ENCODE results near the gene CPB1.

- TF ChIP-seq EP300 (IDR thresholded peaks at IDR 0.05) = no peak
- no peak for TF ChIP-seq CTCF (IDR thresholded peaks at IDR 0.05)
Observed at GRCh38 chr3:148879256-148879655, 51.6 kb downstream of the CPB1 start.

Data from ovary (tissue), 3 donors.